Measurements from ENCODE around the gene KCTD18. TPM values are rescaled to one million over a fixed set of nuclear protein-coding genes. Genes with fewer than 3 reads are reported as not detected.

The KCTD18 gene
- polyA plus RNA-seq, 1 of the 3 experiments (the other 2 are of a cell fraction) = 8.0 TPM

DNA sequence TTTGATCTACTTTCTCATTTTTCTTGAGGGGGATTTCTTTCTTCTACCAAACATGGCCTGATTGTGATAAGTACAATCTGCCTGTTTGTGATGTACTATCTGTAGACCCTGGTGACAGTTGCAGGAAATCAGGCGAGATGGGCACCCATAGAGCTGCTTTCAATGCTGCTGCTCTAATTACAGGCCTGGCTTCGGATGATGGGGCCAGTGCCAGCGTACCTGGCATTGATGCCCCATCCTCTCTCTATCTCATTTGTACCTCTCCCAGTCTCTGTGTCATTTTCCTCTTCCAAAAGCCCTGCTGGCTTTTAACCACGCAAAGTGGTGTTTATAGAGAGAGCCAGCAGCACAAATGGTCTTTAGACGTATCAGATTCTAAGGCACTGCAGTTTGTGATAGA, 69.9 kb downstream of the KCTD18 start (continued):
- TF ChIP-seq RFX5 (IDR thresholded peaks at IDR 0.05; ENCODE audit: low read length) (no peak), RCOR1 (IDR thresholded peaks at IDR 0.05; ENCODE audit: low read length) (no peak), TCF12 (IDR thresholded peaks at IDR 0.05) (no peak), POLR2AphosphoS5 (IDR thresholded peaks at IDR 0.05; ENCODE audit: low read depth, low read length) (no peak), GATA2 (CRISPR knock-in tag; IDR thresholded peaks at IDR 0.05) (no peak), YY1 (IDR thresholded peaks at IDR 0.05; ENCODE audit: low read depth) (no peak)

Other genes starting within 250 kb of the KCTD18 start
- 77.7 and 86.8 TPM in 2 replicates for gene SPATS2L, start 203.4 kb downstream of the KCTD18 start, polyA plus RNA-seq (2012; rRNA removed)
- gene SGO2, start 16.1 kb upstream of the KCTD18 start, polyA plus RNA-seq (2012; rRNA removed) = 2.8 TPM in 2 replicates
- gene AOX1, start 75.9 kb upstream of the KCTD18 start, polyA plus RNA-seq (2012; rRNA removed) = 3.3 and 4.6 TPM in 2 replicates

All from SK-N-SH (cell line).